ENCODE data around the gene GLYR1. TPM values are rescaled to one million over a fixed set of nuclear protein-coding genes. Genes with fewer than 3 reads are reported as not detected.

The GLYR1 gene
- total and polyA plus RNA-seq, 2 donors (not counting 3 experiments of a cell fraction or from before 2014, with no cell fraction given), result 47.9 to 107 TPM

GRCh38 chr16:4892361-4893102 is 45.4 kb upstream of the GLYR1 start:
- intact Hi-C loops (cut with micrococcal nuclease), result loop anchor here (10.0 kb wide), 1 partner anchor 62 kb away; the partner anchor contains the start of gene SEC14L5
- no peak overlapping the region for H3K27ac ChIP-seq (ENCODE audit: insufficient read depth, low read depth, low read length)
- H3K79me2 ChIP-seq (ENCODE audit: control insufficient read depth, insufficient read depth, low read length), result no peaks in the 10 kb centered on the region
- no peaks in the 10 kb centered on the region for H3K36me3 ChIP-seq (ENCODE audit: control insufficient read depth in 2 of 2, extremely low read depth in 1 of 2, insufficient read depth in 2 of 2, low read length in 2 of 2)
- H3K4me1 ChIP-seq (ENCODE audit: control insufficient read depth, extremely low read depth, insufficient read depth, low read length), result no peaks in the 10 kb centered on the region
- DNase-seq (ENCODE audit: low read depth, low spot score) (no peak), FAIRE-seq (no peak)
- H3K4me2 ChIP-seq (ENCODE audit: insufficient read depth, low read length), result no peak overlapping the region
- no peaks in the 10 kb centered on the region for H3K9me3 ChIP-seq (replicated peaks; ENCODE audit: control insufficient read depth, insufficient read depth, low read length)
- dilution Hi-C loops (cut with MboI; ENCODE audit: extremely low pct_ligation_motif_present, low sequenced_read_pairs), result no loop called here
- no peak overlapping the region for H3K4me3 ChIP-seq (replicated peaks in 1 of 3; ENCODE audit: insufficient read depth in 1 of 3, low read depth in 1 of 3, low read length in 3 of 3)
- no peaks in the 10 kb centered on the region for H3K9me1 ChIP-seq (replicated peaks; ENCODE audit: control insufficient read depth, extremely low read depth, insufficient read depth, low read length)
- H4K20me1 ChIP-seq (replicated peaks; ENCODE audit: control insufficient read depth, extremely low read depth, insufficient read depth, low read length), result no peaks in the 10 kb centered on the region
- BruUV-seq (replicated peaks), result no TSS peak
- no peak for TF ChIP-seq GATA2 (IDR thresholded peaks at IDR 0.05; ENCODE audit: insufficient read depth, insufficient read length, low read depth, low read length)
- no peak for TF ChIP-seq CTCF (IDR thresholded peaks at IDR 0.05; ENCODE audit: extremely low read depth in 1 of 2, insufficient read depth in 1 of 2, low read depth in 1 of 2, low read length in 2 of 2)
- no peak for TF ChIP-seq POLR2AphosphoS5 (IDR thresholded peaks at IDR 0.05; ENCODE audit: insufficient read depth, low read depth, low read length)
- H3K9ac ChIP-seq (replicated peaks; ENCODE audit: extremely low read depth, insufficient read depth, low read length), result no peak overlapping the region
- ChIA-PET POLR2A (no interaction called here), CTCF (interaction anchor here (0.6 to 1.3 kb wide), 2 partner anchors 8 to 18 kb away, joined by 3 to 6 read pairs; no protein-coding TSS in a partner anchor)
- H2AFZ ChIP-seq (ENCODE audit: low read depth, low read length), result no peak overlapping the region
- no peaks in the 10 kb centered on the region for H3K27me3 ChIP-seq (ENCODE audit: control insufficient read depth in 2 of 2, insufficient read depth in 2 of 2, low read length in 2 of 2)

- no peak for DNase-seq (ENCODE audit: low read depth, low spot score)
- no peak overlapping the region for H2AFZ ChIP-seq (ENCODE audit: low read depth, low read length)
- H3K27me3 ChIP-seq (ENCODE audit: control insufficient read depth in 2 of 2, insufficient read depth in 2 of 2, low read length in 2 of 2), result no peaks in the 10 kb centered on the region
- H3K9me3 ChIP-seq (replicated peaks; ENCODE audit: control insufficient read depth, insufficient read depth, low read length), result no peaks in the 10 kb centered on the region
- no peak for FAIRE-seq
- no peaks in the 10 kb centered on the region for H3K36me3 ChIP-seq (ENCODE audit: control insufficient read depth in 2 of 2, extremely low read depth in 1 of 2, insufficient read depth in 2 of 2, low read length in 2 of 2)
- ChIA-PET POLR2A (interaction anchor here (0.7 kb wide), 1 partner anchor 84 kb away, joined by 8 read pairs; no protein-coding TSS in a partner anchor), CTCF (no interaction called here)
- no peaks in the 10 kb centered on the region for H3K79me2 ChIP-seq (ENCODE audit: control insufficient read depth, insufficient read depth, low read length)
- BruUV-seq (replicated peaks), result no TSS peak
- H3K9ac ChIP-seq (replicated peaks; ENCODE audit: extremely low read depth, insufficient read depth, low read length), result no peak overlapping the region
- no peaks in the 10 kb centered on the region for H4K20me1 ChIP-seq (replicated peaks; ENCODE audit: control insufficient read depth, extremely low read depth, insufficient read depth, low read length)
- TF ChIP-seq JUN (IDR thresholded peaks at IDR 0.05; ENCODE audit: borderline replicate concordance, insufficient read depth, insufficient read length, low read depth), result no peak
- no peak for TF ChIP-seq FOS (IDR thresholded peaks at IDR 0.05; ENCODE audit: borderline replicate concordance, insufficient read depth, low read length)
- TF ChIP-seq GATA2 (IDR thresholded peaks at IDR 0.05; ENCODE audit: insufficient read depth, insufficient read length, low read depth, low read length), result no peak
- TF ChIP-seq CTCF (IDR thresholded peaks at IDR 0.05; ENCODE audit: extremely low read depth in 1 of 2, insufficient read depth in 1 of 2, low read depth in 1 of 2, low read length in 2 of 2), result no peak
- no peak for TF ChIP-seq MYC (IDR thresholded peaks at IDR 0.05; ENCODE audit: low read depth, low read length)
- TF ChIP-seq POLR2AphosphoS5 (IDR thresholded peaks at IDR 0.05; ENCODE audit: insufficient read depth, low read depth, low read length), result no peak
- no peak for TF ChIP-seq EZH2 (IDR thresholded peaks at IDR 0.05; ENCODE audit: borderline replicate concordance, low read depth, low read length, severe bottlenecking)
- no peak for TF ChIP-seq POLR2A (IDR thresholded peaks at IDR 0.05; ENCODE audit: low read depth, low read length)
- TF ChIP-seq MAX (IDR thresholded peaks at IDR 0.05; ENCODE audit: insufficient read depth, insufficient read length), result no peak
- dilution Hi-C loops (cut with MboI; ENCODE audit: extremely low pct_ligation_motif_present, low sequenced_read_pairs), result no loop called here
- no peak overlapping the region for H3K4me2 ChIP-seq (ENCODE audit: insufficient read depth, low read length)
- no peaks in the 10 kb centered on the region for H3K9me1 ChIP-seq (replicated peaks; ENCODE audit: control insufficient read depth, extremely low read depth, insufficient read depth, low read length)
- intact Hi-C loops (cut with micrococcal nuclease), result loop anchor here (10.0 kb wide), 1 partner anchor 63 kb away; the partner anchor contains the start of gene SEC14L5
- H3K4me1 ChIP-seq (ENCODE audit: control insufficient read depth, extremely low read depth, insufficient read depth, low read length), result no peaks in the 10 kb centered on the region
- no peak overlapping the region for H3K4me3 ChIP-seq (replicated peaks in 1 of 3; ENCODE audit: insufficient read depth in 1 of 3, low read depth in 1 of 3, low read length in 3 of 3)
- H3K27ac ChIP-seq (ENCODE audit: insufficient read depth, low read depth, low read length), result no peak overlapping the region
Measured at GRCh38 chr16:4891886-4892216, 44.8 kb upstream of the GLYR1 start.

Measured in endothelial cell of umbilical vein (primary cell).